Small intestine (tissue), 7 donors: ENCODE measurements around the gene GRK5. TPM values are rescaled to one million over a fixed set of nuclear protein-coding genes. Genes with fewer than 3 reads are reported as not detected.
A peak's percentile ranks its signal among the peaks of the same experiment; 100 is the strongest.

Source experiments
- DNase-seq, 2 donors: peaks; one replicate each; pipeline versions ENCODE4 v3.0.0 to v3.0.0-alpha.2; 2013
- FAIRE-seq: peaks from 2 replicates; lab custom pipeline; 2012; peaks lifted over from hg19 to GRCh38; lab: Jason Lieb, UNC
- H3K27ac ChIP-seq, 3 donors: one replicate each; pipeline ENCODE4 v1.5.1; 2013; ENCODE audit warnings: low read length in 2 of 3, mild to moderate bottlenecking in 2 of 3, control low read depth in 1 of 3, inconsistent platforms in 1 of 3, low read depth in 1 of 3, moderate library complexity in 1 of 3
- H3K27me3 ChIP-seq, 3 donors: one replicate each; pipeline ENCODE4 v1.6.1; 2013; ENCODE audit warnings: low read length in 3 of 3, inconsistent platforms in 1 of 3; ENCODE audit not compliant: control insufficient read depth in 3 of 3, insufficient read depth in 3 of 3
- H3K36me3 ChIP-seq, 3 donors: one replicate each; pipeline ENCODE4 v1.6.1; 2013; ENCODE audit warnings: low read length in 3 of 3, inconsistent platforms in 1 of 3, low read depth in 1 of 3, mild to moderate bottlenecking in 1 of 3, moderate library complexity in 1 of 3; ENCODE audit not compliant: control insufficient read depth in 3 of 3, insufficient read depth in 2 of 3
- H3K4me1 ChIP-seq, 3 donors: one replicate each; pipeline ENCODE4 v1.6.1; 2013; ENCODE audit warnings: low read length in 2 of 3, inconsistent platforms in 1 of 3, low read depth in 1 of 3, mild to moderate bottlenecking in 1 of 3, moderate library complexity in 1 of 3; ENCODE audit not compliant: control insufficient read depth in 3 of 3, insufficient read depth in 2 of 3
- H3K4me3 ChIP-seq, 3 donors: one replicate each; pipeline ENCODE4 v1.5.1; 2013; ENCODE audit warnings: low read length in 3 of 3, control low read depth in 1 of 3, inconsistent platforms in 1 of 3, low read depth in 1 of 3, mild to moderate bottlenecking in 1 of 3, moderate library complexity in 1 of 3
- H3K9me3 ChIP-seq, 2 donors: one replicate each; pipeline ENCODE4 v1.6.1; 2013; ENCODE audit warnings: low read depth in 1 of 2, low read length in 1 of 2; ENCODE audit not compliant: control insufficient read depth in 2 of 2, insufficient read depth in 1 of 2
- WGBS, 3 donors: extraction: QIAGEN DNeasy Blood & Tissue Kit; methylation state at CpG; one replicate each; pipeline ENCODE4 v1.1.7; 2013; 5-methylcytosine and 5-hydroxymethylcytosine counted together
- polyA plus RNA-seq, 4 donors: library from polyadenylated mRNA; stranded (reverse) in 3 of 4; unstranded in 1 of 4; fragments of 200-250 nt in 3 of 4; fragments of 120-200 nt in 1 of 4; gene quantifications; one replicate each; pipeline versions ENCODE4 v1.2.1 to v1.2.3, GENCODE V29; 2013
- donor health status: healthy with polysubstance abuse.
- donor health status: control.
- donor health status: control.
- donor health status: Bipolar disorder and iron deficiency.
- donor health status: healthy.

Gene GRK5
- polyA plus RNA-seq, 4 donors = 21.6 to 50.5 (median 26.0) TPM

DNA sequence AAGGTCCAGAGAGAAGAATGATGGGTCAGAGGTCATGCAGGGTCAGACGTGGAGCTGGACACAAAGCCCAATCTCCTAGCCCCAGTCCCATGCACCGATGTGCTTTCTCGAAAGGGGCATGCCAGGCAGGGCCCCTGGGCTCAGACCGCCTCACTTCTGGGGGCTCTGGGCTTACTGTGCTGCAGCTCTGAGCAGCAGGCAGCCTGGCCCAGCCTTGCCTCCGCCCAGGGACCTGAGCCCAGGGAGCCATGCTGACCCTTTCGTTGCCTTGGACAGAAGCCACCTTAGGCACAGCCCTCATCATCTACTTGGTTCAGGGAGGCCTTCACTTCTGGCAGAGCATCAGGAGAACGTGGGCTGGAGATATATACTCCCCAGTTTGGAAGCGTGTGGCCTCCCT lies 161.2 kb downstream of the GRK5 start:
- Histone ChIP-seq H3K36me3 (peaks cover 0 to 34% (median 0%) of the 10 kb centered on the region in 3 donors), H3K27me3 (no peaks in the 10 kb centered on the region), H3K4me3 (no peak overlapping the region), H3K27ac (peak overlapping the region in 1 of 3 donors; percentile 83), H3K9me3 (no peaks in the 10 kb centered on the region), H3K4me1 (peaks cover 2 to 12% (median 3%) of the 10 kb centered on the region in 3 donors)
- no peak for FAIRE-seq
- DNase-seq = no peak
- 70 to 74% (median 70%) methylated on average over 8 of the region's 8 CpGs for WGBS, 3 donors

GRCh38 chr10:119368991-119369869 lies 161.9 kb downstream of the GRK5 start:
- peaks cover 0 to 34% (median 0%) of the 10 kb centered on the region in 3 donors for H3K36me3 ChIP-seq
- H3K27ac ChIP-seq = peak overlapping the region; percentile 28 to 83 (median 32)
- no peaks in the 10 kb centered on the region for H3K9me3 ChIP-seq
- DNase-seq (no peak), FAIRE-seq (no peak)
- H3K4me1 ChIP-seq = peaks cover 0 to 12% (median 0%) of the 10 kb centered on the region in 3 donors
- WGBS, 3 donors = 56 to 67% (median 62%) methylated on average over 19 to 21 of the region's 21 CpGs
- H3K4me3 ChIP-seq = no peak overlapping the region
- H3K27me3 ChIP-seq = no peaks in the 10 kb centered on the region

- no peak overlapping the region for H3K4me3 ChIP-seq
- H3K36me3 ChIP-seq = peaks cover 0 to 36% (median 0%) of the 10 kb centered on the region in 3 donors
- FAIRE-seq (no peak), DNase-seq (no peak)
- no peaks in the 10 kb centered on the region for H3K9me3 ChIP-seq
- no peaks in the 10 kb centered on the region for H3K27me3 ChIP-seq
- WGBS, 3 donors = 54 to 85% (median 70%) methylated on average over 16 of the region's 16 CpGs
- peaks cover 0 to 12% (median 0%) of the 10 kb centered on the region in 3 donors for H3K4me1 ChIP-seq
- H3K27ac ChIP-seq = peak overlapping the region in 2 of 3 donors; percentile 32 to 83
Observed at GRCh38 chr10:119370111-119370741, 162.9 kb downstream of the GRK5 start.

DNA sequence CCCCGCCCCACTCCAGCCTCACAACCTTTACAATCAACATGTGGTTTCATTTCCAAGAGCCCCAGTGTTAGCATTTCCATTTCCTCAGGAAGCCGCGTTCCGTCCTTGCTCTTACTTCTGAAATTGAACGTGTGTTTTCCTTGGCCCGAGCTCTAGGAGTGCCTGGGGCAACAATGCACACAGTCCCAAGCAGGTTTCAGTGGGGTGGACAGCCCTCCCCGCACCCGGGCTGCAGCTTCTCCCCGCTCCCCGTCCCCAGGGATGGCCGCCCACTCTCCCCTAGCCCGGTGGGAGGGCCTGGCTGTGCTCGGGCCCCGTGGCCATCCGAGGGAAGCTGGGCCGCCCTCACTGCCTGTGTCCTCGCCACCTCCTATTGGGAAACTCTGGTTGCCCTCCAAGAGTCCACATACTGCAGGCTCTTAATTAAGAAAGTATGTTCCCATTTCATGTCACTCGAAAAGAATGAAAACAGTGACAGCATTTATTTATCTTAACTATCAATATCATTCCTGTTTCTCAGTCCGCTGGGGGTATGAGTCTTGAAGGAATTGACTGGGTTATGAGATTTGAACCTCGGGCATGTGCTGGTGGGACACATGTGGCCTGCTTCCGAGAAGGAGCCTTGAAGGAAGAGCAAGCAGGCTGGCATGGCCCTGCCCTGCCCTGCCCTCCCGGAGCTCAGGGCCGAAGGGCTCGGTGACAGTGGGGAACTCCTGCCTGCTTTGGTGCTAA lies 163.8 kb downstream of the GRK5 start:
- Histone ChIP-seq H3K27ac (peak overlapping the region in 2 of 3 donors; percentile 37 to 83), H3K4me1 (peaks cover 0 to 12% (median 0%) of the 10 kb centered on the region in 3 donors), H3K9me3 (no peaks in the 10 kb centered on the region), H3K4me3 (no peak overlapping the region), H3K36me3 (peaks cover 0 to 36% (median 0%) of the 10 kb centered on the region in 3 donors), H3K27me3 (no peaks in the 10 kb centered on the region)
- DNase-seq (no peak), FAIRE-seq (no peak)
- WGBS, 3 donors = 58 to 84% (median 80%) methylated on average over 24 of the region's 24 CpGs

- no peaks in the 10 kb centered on the region for H3K27me3 ChIP-seq
- 76 to 80% (median 77%) methylated on average over 7 of the region's 7 CpGs for WGBS, 3 donors
- no peak for DNase-seq
- peaks cover 0 to 30% (median 0%) of the 10 kb centered on the region in 3 donors for H3K36me3 ChIP-seq
- no peak for FAIRE-seq
- H3K4me3 ChIP-seq = no peak overlapping the region
- H3K4me1 ChIP-seq = peaks cover 0 to 12% (median 0%) of the 10 kb centered on the region in 3 donors
- no peaks in the 10 kb centered on the region for H3K9me3 ChIP-seq
- H3K27ac ChIP-seq = peak overlapping the region in 1 of 3 donors; percentile 83
Observed at GRCh38 chr10:119371704-119372663, 164.6 kb downstream of the GRK5 start.

DNA sequence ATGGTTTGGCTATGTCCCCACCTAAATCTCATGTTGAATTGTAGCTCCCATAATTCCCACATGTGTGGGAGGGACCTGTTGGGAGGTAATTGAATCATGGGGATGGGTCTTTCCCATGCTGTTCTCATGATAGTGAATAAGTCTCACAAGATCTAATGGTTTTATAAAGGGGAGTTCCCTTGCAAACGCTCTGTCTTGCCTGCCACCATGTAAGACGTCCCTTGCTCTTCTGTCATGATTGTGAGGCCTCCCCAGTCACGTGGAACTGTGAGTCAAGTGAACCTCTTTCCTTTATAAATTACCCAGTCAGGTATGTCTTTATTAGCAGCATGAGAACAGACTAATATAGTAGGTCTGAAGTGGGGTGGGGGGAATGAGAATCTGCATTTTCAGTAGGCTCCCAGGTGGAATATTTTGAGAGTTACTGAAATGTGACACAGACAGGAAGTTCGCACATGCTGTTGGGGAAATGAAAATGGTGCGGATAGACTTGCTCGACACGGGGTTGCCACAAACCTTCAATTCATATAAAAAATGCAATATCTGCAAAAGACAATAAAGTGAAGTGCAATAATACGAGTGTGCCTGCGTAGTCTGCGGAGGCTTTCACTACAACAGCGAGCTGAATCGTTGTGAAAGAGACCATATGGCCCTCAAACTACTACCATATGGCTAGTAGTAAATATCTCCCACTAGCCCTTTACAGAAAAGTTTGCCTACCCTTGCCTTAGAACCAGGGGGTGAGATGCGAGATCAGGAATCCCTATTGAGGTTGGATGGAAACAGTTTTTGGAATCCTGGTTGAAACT lies 166.1 kb downstream of the GRK5 start:
- no peak for DNase-seq
- Histone ChIP-seq H3K27me3 (no peaks in the 10 kb centered on the region), H3K4me1 (peaks cover 0 to 11% (median 0%) of the 10 kb centered on the region in 3 donors), H3K9me3 (no peaks in the 10 kb centered on the region), H3K27ac (peak overlapping the region in 1 of 3 donors; percentile 50), H3K4me3 (no peak overlapping the region), H3K36me3 (peaks cover 0 to 26% (median 0%) of the 10 kb centered on the region in 3 donors)
- no peak for FAIRE-seq
- WGBS, 3 donors = 88 to 94% (median 90%) methylated on average over 13 of the region's 13 CpGs

GRCh38 chr10:119374236-119374635 lies 166.9 kb downstream of the GRK5 start:
- H3K9me3 ChIP-seq = no peaks in the 10 kb centered on the region
- H3K27me3 ChIP-seq = no peaks in the 10 kb centered on the region
- peaks cover 0 to 26% (median 0%) of the 10 kb centered on the region in 3 donors for H3K36me3 ChIP-seq
- 89 to 97% (median 97%) methylated on average over 4 of the region's 4 CpGs for WGBS, 3 donors
- DNase-seq = no peak
- H3K27ac ChIP-seq = peak overlapping the region in 1 of 3 donors; percentile 33
- H3K4me1 ChIP-seq = peaks cover 0 to 8% (median 0%) of the 10 kb centered on the region in 3 donors
- FAIRE-seq = no peak
- H3K4me3 ChIP-seq = no peak overlapping the region
